8988T (cell line): ENCODE results near the gene KCNJ2.

Experiments
- DNase-seq: peaks from one replicate; pipeline ENCODE4 v3.0.0; 2011

Gene KCNJ2

DNA sequence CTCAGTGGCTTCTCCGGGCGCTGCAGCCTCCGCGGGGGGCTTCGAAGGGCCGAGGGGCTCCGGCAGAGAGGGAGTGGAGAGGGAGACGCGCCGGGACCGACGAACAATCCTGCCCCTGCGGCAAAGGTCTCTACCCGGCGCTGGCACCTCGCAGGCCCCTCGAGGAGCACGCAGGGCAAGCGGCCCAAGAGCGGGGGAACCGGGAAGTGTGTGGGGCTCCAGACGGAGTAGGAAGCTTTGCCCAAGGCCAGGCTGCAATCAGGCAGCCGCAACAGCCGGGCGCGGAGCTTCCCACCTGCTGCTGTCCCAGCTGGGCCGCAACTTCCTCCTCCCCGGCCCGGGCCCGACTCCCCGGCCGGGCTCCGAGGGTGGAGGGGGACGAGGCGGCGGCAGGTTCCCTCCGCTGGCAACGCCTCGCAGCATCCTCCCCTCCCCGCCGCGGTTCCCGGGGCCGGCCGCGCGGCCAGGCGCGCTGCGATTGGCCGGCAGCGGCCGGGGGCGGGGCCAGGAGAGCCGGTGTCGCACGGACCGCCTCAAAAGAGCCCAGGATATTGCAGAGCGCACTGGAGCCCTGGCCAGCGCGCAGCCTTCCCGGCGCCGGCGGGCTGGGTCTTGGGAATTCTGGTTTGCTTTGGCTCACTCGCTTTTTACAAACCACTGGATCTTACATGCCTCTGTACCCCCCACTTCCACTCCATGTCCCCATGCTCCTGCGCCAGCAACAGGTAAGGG is at the start of gene KCNJ2:
TSS of gene KCNJ2 (plus strand) at position 556 of the 732 bp plus-strand sequence. CDS start 5,508 bp downstream, outside the sequence.
- DNase-seq: peak; percentile 57

DNA sequence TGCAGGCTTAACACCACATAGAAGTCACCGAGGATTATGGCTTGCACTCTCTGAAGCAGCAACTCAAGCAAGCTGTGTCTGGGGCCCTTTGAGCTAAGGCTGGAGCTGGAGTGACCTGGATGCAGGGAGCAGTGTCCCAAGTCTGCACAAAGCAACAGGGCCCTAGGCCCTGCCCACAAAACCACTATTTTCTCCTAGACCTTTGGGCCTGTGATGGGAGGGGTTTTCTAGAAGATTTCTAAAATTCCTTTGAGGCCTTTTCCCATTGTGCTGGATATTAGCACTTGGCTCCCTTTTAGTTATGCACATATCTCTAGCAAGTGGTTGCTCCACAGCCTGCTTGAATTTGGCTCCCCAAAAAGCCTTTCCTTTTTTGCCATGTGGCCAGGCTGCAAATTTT is 49.8 kb upstream of the KCNJ2 start:
- DNase-seq: no peak

DNA sequence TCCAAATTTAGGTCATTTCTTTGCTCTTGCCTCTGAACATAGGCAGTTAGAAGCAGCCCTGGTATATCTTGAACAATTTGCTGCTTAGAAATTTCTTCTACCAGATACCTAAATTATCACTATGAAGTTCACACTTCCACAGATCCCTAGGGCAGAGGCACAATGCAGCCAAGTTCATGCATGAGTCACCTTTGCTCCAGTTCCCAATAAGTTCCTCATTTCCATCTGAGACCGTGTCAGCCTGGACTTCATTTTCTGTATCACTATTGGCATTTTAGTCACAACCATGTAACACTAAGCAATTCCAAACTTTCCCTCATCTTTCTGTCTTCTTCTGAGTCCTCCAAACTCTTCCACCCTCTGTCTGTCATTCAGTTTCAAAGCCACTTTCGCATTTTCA is 49.3 kb upstream of the KCNJ2 start:
- no peak for DNase-seq

DNA sequence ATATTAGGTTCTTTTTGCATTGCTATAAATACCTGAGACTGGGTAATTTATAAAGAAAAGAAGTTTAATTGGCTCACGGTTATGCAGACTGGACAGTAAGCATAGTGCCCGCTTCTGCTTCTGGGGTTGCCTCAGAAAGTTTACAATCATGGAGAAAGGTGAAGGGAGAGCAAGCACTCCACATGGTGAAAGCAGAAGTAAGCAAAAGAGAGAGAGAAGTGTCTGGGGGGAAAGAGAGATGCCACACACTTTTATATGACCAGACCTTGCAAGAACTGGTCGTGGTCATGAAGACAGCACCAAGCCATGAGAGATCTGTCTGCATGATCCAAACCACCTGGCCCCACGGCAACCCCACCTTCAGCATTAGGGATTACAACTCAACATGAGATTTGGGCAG is 48.9 kb upstream of the KCNJ2 start:
- no peak for DNase-seq

DNA sequence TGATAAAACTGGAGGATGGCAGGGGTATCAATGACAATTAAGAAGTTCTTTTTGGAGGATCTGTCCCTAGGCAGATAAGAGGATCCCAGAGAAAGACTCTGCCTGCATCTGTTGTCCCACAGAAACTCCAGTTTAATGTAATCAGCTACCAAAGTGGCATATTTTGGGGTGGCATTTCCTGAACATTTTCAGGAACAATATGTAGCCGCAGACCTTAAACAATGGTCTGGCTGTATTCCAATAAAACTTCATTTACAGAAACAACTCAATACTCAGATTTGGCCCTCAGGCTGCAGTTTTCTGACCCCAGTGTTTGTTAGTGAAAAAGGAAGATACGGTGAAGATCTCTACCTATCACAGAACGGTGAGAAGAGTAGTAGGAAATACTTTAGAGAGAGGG is 48.2 kb upstream of the KCNJ2 start:
- no peak for DNase-seq

DNA sequence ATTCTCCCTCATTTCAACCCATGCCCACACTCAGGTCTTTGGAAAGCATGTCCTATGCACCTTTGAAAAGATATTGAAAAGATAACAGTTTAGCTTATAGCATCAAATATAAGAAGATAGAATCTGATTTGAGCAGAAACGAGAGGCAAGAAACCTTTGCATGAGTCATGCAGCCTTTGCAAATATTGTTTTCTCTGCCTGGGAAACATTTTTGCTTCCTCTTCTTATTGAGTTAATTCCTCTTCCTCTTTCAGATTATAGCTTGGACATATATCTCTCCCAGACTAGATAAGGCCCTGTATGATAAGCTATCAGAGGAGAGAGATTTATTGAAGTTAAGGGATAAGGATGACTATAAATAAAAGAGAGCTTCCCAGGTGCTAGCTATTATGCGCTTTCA is 46.1 kb upstream of the KCNJ2 start:
- no peak for DNase-seq

DNA sequence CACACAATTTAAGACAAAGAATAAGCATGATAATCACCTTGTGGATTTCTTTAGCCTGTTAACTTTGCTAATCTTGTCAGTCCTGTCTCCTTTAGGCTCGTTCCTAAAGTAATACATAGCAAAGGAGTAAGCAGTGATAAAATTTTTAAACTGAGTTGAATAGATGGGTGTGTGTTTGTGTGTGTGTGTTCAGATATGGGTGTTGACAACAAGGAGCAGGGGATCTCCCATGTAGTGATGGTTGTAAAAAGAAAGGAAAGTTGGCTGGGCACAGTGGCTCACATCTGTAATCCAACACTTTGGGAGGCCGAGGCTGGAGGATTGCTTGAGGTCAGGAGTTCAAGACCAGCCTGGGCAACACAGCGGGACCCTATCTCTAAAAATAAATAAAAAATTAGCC is 44.6 kb upstream of the KCNJ2 start:
- no peak for DNase-seq

DNA sequence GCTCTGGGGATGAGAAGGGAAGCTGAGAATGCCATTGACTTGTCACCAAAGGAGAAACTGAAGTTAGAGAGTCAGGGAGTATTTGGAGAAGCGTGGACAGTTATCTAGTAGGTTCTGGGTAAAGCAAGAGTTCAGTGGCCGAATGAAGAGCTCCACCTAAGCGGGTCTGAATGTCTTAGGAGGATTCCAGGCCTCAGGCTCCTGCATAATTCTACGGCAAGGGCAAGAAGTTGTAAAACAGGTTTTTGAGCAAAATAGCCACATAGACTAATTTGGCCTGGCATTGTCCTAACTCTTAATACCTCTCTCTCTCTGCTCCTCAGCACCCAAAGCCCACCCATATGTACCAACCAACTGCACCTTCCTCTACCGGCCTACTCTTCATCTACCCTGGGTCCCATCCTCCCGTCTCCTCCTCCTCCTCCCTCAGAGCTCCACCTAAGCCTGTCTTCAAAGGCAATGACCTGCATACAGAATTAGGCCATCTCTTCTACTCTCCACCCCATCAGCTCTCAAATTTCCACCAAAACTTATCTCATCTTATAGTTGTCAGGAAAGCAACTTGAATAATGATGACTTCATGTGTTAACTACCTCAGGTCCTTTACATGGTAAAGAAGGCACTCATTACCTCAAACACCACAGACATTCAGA is 42.0 kb upstream of the KCNJ2 start:
- no peak for DNase-seq

DNA sequence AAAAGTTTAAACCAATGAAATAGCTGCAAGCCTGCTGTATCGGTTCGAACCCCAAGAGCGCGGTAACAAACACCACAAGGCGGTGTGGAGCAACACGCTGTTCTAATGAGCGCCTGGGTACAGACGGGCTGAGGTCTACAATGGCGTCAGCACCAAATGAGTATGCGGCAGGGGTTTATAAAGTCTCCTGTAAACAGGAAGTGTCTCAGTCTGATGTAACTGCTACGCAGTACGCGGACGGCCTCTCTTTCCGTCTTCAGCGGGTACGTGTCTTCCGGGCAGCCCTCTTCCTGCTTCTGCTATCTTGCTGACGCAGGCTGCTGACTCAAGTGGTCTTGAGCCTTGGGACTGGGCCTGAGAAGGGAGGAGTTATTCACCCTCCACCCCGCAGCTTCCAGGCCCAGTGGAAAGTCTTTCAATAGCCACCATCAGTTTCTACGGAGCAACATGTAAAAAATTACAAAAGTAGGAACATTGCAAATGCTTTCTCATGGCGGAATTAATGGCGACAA is 40.5 kb upstream of the KCNJ2 start:
- DNase-seq: no peak

DNA sequence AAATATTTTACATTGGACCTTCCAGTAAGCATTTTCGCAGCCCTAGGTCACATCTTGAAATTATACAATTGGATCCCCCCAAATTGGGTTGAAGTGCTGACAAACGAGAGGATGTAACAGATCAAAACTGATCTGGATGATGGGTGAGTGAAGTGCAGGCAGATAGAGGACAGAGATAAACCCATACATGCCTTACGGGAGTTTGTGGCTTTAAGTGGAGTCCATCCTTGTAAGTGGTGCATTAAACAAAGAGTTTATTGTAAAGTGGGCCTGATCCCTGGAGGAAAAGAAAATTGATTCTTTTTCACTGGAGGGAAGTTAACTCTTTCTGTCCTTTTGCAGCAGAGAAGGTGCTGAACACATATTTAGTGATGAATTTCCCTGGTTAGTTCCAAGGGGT is 39.0 kb upstream of the KCNJ2 start:
- DNase-seq: no peak

DNA sequence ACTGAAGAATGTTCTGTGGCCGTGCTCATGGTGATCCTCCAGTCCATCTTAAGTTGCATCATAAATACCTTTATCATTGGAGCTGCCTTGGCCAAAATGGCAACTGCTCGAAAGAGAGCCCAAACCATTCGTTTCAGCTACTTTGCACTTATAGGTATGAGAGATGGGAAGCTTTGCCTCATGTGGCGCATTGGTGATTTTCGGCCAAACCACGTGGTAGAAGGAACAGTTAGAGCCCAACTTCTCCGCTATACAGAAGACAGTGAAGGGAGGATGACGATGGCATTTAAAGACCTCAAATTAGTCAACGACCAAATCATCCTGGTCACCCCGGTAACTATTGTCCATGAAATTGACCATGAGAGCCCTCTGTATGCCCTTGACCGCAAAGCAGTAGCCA is 36.8 kb upstream of the KCNJ2 start:
- DNase-seq: no peak

DNA sequence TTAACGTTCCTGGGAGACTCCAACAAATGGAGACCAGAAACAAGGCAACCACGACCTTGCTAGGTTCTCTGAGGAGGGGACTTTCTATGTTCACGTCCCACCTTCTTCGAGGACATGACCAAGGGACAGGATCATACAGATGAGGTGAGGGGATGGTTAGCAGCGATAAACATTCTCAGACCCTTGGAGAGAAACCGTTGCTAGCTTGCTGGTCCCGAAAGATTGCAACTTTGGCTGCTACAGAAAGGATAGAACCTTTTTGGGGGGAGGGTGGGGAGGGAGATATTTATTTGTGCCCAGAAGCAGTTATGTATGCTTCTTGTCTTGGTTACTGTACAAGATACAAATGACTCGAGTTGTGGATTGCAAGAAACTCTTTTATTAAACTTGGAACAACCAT is 35.3 kb upstream of the KCNJ2 start:
- DNase-seq: no peak

DNA sequence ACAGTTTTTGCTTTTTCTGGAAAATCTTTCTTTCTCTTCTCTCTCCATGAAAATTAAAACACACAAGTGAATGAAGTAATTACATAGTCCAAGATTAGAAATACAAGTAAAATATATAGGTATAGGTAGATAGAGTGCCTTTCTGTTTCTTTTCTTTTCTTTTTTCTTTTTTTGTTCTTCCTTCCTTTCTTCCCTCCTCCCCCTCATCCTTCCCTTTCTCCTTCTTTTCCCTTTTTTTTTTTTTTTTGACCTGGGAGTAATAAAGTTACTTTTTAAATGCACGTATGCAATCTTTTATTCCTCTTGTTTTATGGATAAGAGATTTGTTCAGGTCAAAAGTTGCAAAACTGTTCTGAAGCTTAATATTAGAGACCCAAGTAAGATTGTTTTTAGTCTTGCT is 34.6 kb upstream of the KCNJ2 start:
- DNase-seq: no peak

DNA sequence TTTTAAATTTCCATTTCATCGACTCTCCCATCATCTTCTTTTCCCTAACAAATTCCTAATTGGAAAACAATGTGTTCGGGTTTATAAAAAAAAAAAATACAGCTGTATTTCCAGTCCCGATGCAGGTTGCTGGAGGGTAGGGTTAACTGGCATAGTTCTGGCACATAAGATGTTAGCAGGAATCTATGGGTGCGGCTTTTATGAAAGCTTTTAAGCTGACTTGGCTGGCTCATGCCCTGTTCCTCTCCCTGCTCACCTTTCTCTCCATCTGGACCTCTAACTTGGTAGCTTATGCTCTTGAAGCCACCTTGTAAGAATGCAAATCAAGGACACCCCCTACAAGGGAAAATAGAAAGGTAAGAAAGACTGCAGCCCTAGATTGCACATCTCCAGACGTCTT is 33.2 kb upstream of the KCNJ2 start:
- no peak for DNase-seq

DNA sequence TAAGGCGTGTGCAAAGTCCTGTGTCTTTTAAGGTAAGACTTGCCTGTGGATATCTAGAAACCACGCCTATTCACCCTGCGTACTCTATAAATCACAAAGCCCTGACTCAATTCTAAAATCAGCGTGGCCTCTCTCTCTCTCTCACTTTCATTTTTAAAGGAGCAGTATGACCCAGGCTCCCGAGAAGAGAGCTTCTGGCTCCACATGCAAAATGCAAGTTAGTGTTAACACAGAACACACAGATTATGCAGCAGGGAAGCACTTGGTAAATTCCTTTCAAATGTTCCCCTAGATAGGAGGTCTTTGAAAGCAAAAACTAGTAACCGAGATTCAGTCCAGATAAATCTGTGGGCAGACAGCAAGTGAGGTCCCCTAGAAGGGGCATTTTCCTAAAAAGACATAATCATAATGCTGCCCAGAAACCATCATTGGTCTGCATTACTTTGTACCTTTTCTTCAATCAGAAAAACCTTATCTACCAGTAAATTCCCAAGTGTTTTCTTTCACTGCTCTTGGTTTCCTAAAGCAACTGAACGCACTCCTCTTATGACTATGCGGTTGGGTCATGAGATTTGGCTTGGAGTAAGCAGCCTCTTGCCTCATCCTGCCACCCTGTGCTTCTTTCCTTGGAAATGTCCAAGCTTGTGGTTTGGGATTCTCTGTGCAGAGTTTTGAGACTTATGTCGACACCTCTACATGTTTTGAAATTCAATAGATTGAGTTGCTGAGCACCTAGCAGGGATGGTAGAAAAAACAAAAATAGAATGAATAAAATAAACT is 31.7 kb upstream of the KCNJ2 start:
- no peak for DNase-seq

DNA sequence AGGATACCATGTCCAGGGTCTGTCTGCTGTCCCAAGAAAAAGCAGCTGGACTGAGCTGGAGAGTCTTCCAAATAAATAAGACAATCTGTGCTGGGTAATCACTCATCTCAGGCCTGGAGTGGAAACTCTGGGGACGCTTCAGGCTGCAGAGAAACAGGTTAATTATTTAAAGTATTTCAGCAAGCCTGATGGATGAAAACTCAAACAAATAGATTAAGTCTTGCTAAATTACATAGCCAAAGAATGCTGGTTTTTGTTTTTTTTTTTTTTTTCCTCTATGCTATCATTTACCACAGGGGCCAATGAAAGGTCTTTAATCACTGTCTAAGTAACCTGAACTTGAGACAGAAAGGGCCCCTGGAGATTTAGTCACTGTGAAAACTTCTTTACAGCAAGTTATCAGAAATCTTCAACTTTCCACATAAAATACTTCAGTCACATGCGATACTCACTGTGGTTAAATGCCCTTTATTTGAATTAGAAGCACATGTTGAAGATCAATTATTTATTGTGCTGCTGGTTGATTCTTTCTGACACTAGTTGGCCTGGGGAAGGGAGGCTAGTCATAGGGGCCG is 31.0 kb upstream of the KCNJ2 start:
- no peak for DNase-seq

DNA sequence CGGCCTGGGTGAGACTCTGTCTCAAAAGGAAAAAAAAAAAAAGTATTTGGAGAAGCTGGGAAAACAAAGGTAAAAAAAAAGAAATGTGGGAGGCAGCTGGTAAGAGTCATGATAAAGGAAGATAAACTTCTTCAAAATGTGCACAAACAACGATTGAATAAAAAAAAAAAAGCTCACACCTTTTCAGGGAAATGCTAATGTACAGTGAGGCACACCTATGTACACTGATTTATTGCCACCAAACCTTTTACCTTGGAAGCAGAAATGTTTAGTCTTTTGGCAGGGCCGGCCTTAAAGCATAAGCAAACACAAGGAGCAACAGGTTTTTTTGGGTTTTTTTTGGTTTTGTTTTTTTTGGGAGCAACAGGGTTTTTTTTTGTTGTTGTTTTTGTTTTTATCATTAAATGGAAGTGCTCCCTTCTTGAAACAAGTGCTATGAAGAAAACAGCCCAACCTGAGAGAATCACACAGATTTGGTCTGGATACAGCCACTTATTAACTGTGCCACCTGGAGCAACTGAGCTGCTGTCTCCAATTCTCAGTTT is 29.8 kb upstream of the KCNJ2 start:
- no peak for DNase-seq

DNA sequence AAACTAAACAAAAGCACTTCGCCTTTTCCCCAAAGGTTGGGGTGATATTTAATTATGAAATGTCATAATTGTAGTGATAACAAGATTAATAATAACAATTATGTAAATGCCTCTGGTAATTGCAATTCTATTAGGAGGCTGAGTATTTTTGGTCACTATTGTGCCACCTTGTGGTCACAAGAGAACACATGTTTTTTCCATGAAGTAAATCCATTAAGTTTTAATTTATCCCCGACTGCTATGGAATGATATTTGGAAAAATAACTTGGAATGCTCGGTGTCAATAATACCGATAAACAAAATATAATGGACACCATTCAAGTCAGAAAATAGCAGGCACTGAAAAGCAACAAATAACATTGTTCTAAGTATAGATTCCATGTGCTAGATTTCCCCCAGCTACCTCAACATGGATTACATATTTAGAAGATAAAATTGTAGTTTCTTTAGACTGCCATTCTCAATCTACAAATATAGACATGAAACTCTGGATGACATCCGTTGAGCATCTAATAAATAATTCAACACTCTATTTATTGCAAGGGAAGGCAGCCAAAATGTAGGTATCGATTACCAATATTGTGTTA is 25.0 kb upstream of the KCNJ2 start:
- DNase-seq: no peak

DNA sequence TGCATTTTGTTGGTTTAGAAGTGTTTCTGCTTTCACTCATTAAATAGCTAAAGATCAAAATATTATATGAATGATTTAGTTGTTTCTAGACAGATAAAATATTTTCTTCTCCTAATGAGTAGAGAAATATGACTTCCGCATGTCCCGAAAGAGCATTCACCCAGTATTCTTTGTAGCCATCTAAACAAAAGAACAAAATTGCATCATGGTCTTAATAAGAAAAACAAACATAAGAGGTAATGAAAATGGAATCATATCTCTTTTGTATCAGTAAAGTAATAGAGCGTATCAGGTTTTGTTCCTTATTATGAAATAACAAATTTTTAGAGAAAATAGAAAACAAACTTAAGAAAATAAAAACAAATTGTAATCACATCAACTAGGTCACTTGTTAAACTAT is 16.1 kb upstream of the KCNJ2 start:
- DNase-seq: no peak

DNA sequence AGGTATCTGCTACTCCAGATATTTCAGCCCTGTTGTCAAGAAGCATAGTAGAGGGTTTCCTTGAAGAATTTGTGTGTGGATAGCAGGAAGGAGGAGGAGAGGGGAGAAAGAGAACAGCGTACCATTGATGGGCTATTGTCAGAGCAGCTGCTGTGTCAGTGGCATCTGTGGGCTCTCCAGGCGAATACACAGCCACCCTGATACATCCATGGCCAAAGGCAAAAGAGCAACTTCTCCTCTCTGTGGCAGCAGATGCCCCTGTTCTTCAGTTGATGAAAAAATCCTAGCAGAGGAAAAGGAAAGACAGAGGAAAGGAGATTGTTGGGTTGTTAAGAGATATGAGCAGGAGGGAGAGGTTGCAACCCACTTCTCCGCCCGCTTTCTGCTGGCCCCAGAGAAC is 12.2 kb upstream of the KCNJ2 start:
- no peak for DNase-seq

DNA sequence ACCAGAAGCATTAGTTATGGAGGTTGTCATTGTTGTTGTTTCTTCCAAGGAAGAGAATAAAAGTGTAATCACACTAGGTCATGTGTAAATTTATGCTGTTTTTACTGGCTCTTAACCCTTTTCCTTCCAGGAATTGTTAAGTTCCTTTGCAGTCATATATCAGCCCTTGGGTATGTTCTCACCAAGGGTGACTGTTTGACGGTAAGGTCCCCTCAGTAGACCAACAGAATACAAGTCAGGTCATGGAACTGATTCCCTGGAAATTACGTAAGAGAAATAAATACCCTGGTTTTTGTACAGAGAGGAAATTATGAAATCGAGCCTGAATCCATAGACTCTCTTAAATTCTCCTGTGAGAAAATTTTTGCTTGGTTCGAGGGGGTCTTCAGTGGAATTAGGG is 11.2 kb upstream of the KCNJ2 start:
- no peak for DNase-seq

DNA sequence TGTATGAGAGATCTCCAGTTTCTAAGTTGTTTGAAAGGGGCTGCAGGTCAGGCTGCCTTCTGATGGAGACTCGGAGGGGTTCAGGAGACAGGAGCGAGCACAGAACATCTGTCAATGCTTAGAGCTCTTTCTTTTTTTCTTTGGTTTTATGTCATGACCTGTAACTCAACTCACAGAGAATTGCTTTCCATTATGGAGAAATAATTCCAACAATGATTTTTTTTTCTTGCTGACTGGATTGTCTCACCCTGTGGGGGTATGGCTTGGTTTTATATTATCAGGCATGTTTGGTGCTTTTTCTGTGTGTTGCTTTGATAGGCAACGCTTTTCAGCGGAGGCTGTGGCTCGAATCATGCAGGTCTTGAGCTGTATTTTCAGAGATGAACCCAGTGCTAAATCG is 10.7 kb upstream of the KCNJ2 start:
- no peak for DNase-seq

DNA sequence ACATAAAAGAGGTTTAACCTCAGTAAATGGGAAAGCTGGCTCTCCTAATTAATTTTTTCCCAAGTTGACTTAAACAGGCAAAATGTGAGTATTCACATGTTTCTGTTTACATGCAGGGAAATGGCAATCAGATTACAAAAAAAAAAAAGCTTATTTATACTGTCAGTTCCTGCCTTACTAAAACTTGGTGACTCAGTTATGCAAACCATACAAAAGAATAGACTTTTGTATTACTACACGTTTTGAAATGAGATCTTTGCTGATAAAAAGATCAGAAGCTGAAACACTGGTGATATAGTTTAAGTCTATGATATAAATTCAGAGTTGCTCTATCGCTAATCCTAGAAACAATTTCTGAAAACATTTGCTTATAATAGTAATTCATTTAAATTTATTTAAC is 9.4 kb upstream of the KCNJ2 start:
- no peak for DNase-seq
